NCI-H1436 treated with DMSO at 0.1 percent for 48 hours (cell line): Measurements from ENCODE around the gene CLTB.
"Not testable (repeated sequence)": the region's sequence is repeated elsewhere in the genome, so short reads cannot be mapped to it uniquely, and the experiment has no call there.

Source experiments
- DNase-seq: peaks from one replicate; lab custom pipeline; 2025; lab: John Stamatoyannopoulos, UW

CLTB gene, protein sequence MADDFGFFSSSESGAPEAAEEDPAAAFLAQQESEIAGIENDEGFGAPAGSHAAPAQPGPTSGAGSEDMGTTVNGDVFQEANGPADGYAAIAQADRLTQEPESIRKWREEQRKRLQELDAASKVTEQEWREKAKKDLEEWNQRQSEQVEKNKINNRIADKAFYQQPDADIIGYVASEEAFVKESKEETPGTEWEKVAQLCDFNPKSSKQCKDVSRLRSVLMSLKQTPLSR

DNA sequence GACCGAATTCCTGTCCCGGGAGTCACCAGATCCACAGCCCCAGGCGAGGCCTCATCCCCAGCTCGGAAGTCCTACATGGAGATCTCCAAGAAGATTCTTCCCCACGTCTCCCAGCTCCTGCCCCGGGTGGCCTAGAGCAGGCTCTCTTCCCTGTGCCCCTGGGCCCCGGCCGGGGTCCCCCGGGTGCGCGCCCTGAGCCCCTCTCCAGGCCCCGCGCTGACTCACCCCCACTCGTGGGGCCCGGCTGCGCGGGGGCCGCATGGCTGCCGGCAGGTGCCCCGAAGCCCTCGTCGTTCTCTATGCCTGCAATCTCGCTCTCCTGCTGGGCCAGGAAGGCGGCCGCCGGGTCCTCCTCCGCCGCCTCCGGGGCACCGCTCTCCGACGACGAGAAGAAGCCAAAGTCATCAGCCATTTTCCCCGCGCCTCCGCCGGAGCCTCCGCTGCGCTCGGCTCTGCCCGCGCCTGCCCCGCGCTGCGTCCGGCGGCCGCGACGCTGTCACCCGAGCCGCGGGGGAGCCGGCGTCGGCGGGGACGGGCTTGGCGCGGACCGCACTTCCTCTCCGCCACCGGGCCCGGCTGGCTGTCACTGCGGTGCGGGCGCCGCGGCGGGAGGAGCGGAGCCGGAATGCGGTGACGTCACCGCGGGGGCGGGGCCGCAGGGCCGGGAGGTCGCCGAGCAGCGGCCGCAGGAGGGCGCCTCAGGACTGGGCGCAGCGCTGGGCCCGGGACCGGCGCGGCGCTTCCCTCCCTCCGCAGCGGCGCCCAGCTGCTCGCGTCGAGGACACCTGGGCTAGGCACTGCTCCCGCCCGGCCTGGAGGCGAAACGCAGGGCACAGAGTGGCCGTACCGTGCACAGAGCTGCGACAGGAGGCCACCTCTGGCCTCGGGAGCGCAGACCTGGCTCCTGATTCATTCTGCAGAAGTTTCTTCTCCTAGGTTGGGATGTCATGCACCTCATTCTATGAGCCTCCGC lies at the start of gene CLTB:
TSS of gene CLTB (minus strand) at position 588 of the 973 bp plus-strand sequence. CDS start at position 412, 176 bp downstream.
- no peak for DNase-seq

DNA sequence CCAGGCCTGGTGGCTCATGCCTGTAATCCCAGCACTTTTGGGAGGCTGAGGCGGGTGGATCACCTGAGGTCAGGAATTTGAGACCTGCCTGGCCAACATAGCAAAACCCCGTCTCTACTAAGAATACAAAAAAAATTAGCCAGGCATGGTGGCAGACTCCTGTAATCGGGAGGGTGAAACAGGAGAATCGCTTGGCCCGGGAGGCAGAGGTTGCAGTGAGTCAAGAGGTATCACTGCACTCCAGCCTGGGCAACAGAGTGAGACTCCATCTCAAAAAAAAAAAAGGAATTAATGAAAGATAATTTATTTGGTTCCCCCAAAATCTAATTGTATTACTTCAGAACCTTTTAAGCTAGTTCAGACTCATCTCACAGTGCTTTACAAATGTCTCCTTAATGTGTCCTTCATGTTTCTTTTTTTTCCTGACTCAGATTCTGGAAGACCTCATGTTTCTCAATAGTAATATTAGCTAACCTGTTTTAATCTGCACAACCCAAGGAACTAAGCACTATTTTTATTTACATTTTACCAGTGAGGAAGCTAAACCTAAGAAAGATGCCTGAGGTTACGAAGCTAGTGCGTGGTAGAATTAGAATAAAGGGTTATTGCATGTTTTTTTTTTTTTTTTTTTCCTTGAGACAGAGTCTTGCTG lies 46.9 kb upstream of the CLTB start:
- no peak for DNase-seq

DNA sequence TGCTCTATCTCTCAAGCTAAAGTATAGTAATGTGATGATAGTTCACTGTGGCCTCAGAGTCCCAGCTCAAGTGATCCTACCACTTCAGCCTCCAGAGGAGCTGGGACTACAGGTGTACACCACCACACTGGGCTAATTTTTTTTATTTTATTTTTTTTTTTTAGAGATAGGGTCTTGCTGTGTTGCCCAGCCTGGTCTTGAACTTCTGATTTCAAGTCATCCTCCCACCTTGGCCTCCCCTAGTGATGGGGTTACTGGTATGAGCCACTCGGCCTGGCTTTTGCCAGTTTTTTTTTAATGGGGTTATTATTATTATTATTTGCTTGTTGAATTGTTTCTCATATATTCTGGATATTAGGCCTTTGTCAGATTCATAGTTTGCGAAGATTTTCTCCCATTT lies 45.0 kb upstream of the CLTB start:
- no peak for DNase-seq

DNA sequence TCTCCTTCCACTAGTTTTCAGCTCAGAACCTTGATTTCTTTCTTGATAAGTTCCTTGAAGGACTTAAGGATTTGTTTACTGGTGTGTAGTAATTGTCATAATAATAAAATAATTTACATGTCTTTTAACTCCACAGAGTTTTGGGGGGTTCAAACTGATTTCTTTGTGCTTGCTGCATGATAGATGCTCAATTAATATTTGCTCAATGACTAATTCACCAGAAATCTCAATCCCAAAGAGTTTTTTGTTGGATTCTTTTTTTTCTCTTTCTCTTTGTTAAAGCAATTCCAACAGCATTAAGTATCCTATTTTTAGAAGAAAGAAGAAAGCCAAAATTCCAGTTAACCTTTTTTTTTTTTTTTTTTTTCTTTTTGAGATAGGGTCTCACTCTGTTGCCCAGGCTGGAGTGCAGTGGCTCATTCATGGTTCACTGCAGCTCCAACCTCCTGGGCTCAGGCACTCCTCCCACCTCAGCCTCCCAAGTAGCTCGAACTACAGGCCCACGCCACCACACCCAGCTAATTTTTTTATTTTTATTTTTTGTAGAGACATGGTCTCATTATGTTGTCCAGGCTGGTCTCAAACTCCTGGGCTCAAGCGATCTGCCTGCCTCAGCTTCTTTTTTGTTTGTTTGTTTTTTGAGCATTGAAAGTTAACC lies 42.7 kb upstream of the CLTB start:
- no peak for DNase-seq

DNA sequence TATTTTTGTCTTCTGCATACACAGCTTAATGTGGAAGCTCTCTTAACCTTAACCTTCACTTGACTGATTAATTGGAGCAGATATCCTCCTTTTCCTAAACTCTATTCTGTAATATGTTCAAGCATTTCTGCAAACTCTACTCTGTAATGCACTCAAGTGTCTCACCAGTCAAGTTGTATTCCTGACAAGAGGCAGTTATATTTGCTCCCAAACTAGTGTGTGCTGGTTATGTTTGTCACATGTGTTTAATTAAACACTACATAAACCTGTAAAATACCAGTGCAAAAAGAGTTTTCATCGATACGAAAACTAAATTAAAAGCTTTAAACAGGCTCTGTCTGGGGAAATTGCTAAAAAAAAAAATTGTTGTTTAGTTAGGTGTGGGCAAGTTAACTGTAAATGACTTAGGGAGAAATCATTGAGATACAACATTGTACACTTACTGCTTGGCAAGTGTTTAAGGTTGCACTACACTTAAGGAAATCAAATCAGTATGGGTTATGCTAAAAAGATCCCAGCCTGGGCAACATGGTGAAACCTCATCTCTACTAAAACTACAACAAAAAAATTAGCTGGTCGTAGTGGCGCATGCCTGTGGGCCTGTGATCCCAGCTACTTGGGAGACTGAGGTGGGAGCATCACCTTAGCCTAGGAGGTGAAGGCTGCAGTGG lies 38.5 kb upstream of the CLTB start:
- DNase-seq = no peak

DNA sequence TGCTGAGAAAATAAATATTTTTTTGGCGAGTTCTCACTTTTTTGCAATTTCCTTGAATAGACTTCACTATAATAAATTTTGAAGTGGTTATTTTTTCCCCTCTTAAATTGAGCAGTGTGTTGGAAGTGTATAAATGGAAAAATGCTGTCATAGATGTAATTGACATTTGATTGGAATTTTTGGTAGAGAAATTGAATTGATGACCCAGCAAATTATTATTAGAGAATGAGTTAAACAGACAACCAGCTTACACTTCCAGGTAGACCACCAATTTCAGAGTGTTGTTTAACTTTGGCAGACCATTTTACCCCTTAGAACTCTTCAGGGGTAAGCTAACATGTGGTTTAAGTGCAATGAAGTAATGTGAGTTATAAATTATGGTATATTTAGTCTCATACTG lies 33.7 kb upstream of the CLTB start:
- no peak for DNase-seq

DNA sequence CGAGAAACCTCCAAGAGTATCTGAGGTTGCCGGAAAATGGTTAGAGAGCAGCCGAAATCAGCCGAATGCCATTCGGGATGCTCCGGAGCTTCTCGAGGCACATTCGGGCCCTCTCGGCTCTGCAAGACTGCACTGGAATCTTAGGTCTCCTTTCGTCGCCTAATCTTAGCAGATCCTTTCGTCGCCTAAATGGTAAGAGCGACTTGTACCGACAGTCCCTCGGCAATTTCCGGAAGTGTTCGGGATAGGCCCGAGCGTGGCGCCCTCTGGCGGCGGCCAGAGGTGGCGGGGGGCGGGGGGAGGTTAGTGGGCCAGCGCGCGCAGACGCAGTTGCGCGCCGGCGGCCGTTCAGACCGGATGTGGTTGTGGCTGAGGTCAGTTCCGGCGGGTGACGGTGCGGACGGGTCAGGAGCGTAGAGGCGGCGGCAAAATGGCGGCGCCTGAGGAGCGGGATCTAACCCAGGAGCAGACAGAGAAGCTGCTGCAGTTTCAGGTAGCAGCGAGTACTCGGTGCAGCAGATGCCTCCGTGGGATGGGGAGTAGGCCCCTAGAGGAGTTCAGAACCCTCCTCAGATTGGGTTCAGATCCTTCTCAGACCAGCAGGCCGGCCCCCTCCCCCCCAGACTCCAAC lies 31.8 kb upstream of the CLTB start, which contains the start of gene FAF2:
TSS of gene FAF2 (plus strand) at position 408 of the 631 bp plus-strand sequence. CDS start at position 431, 23 bp downstream.
- peak; percentile 59 for DNase-seq

DNA sequence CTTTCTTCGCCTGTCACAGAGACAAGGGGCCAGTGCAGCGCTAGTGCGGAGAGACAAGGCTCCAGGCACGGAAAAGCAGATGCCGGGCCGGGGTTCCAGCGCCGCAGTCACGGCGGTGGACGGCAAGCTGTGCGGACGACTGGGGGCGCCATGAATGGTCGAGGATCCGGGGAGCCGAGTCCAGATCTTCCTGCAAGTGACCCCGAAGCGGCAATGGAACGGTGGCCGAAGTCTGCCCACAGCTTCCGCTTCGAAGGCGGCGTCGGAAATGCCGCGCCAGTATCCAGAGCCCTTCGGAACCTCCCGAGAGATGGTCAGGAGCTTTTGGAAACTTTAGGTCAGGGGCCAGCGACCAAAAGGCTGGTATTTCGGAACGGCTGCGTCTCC lies 31.2 kb upstream of the CLTB start:
- no peak for DNase-seq

DNA sequence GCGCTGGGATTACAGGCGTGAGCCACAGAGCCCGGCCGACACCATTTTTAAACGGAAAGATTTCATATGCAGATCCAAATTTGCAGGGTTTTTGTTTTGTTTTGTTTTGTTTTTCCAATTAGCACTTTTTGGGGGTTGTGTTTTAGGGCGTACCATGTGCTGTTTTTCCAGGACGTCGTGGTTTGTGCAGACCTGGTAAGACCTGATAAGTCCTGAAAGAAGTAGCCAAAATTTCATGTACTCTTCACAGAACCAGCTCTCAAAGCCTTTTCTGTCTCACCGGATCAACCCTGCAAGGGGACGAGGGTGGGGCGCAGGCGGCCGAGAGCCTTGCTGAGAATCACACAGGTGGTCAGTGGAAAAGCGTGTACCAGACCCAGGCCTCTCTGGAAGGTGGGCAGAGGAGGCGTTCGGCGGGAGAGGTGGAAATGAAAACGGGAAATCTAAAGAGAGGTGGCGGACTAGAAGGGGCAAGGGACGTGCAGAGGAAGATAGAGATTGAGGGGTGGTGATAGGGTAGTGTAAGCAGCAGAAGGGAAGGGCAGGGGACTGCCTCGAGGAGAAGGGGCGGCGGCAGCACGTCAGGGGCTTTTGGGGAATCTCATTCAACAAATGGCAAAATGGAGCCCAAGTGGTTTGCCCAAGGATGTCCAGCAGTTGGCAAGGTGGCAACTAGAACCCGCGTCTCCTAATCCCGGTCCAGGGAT lies 30.7 kb upstream of the CLTB start:
- no peak for DNase-seq

DNA sequence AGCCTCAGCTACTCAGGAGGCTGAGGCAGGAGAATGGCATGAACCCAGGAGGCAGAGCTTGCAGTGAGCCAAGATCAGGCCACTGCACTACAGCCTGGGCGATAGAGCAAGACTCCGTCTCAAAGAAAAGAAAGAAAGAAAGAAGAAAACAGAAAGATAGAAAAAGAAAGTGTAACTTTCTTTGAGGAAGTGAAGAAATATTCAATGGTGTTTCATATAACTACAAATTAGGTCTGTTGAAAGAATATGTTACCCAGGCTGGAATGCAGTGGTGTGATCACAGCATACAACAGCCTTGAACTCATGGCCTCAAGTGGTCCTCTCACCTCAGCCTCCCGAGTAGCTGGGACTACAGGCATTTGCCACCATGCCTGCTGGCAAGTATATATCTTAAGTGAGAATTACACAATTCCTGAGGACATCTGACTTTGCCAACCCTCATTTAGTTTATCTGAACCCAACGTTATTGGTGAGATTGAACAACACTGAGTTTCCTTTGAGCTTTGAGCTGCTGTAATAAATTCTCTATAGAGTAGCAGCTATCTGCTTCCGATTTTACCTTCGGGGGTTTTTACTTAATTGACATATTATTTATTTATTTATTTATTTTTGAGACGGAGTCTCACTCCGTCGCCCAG lies 29.8 kb upstream of the CLTB start:
- no peak for DNase-seq

DNA sequence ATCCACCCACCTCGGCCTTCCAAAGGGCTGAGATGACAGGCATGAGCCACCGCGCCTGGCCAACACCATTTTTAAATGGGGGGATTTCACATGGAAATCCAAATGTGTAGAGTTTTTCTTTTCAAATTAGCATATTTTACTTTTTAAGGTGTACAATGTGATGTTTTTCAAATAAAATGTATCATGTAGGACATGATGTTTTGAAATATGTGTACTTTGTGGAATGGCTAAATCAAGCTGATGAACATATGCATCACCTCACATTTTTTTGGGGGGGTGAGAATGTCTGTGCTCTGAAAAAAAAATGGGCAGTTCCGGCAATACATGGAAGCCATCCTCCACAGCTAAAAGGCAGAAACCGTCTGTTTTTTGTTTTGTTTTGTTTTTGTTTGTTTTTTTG lies 28.4 kb upstream of the CLTB start:
- no peak for DNase-seq

DNA sequence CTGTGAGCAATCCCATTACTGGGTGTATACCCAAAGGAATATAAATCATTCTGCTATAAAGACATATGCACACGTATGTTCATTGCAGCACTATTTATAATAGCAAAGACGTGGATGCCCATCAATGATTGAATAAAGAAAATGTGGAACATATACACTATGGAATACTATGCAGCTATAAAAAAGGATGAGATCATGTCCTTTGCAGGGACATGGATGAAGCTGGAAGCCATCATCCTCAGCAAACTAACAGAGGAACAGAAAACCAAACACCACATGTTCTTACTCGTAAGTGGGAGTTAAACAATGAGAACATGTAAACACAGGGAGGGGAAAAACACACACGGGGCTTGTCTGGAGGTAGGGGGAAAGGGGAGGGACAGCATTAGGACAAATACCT lies 26.6 kb upstream of the CLTB start:
- DNase-seq = not testable (repeated sequence)

DNA sequence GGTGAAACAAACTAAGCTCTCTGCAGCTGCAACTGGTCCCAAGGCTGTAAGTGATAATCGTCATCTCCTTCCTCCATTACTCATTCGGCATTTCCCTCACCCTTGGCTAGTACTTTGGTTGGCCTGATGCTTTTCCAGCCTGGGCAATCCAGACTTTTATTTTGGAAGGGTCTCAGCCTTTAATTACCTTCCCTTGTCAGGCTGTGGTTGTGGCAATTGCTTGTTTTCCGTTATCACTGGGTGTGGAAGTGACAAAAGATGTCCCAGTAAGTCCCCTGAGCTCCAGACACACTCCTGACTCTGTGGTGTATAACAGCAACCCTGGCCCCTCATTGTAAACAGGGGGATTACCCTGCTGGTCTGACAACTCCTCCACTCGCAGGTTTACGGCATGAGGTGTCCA lies 25.6 kb upstream of the CLTB start:
- DNase-seq = no peak

DNA sequence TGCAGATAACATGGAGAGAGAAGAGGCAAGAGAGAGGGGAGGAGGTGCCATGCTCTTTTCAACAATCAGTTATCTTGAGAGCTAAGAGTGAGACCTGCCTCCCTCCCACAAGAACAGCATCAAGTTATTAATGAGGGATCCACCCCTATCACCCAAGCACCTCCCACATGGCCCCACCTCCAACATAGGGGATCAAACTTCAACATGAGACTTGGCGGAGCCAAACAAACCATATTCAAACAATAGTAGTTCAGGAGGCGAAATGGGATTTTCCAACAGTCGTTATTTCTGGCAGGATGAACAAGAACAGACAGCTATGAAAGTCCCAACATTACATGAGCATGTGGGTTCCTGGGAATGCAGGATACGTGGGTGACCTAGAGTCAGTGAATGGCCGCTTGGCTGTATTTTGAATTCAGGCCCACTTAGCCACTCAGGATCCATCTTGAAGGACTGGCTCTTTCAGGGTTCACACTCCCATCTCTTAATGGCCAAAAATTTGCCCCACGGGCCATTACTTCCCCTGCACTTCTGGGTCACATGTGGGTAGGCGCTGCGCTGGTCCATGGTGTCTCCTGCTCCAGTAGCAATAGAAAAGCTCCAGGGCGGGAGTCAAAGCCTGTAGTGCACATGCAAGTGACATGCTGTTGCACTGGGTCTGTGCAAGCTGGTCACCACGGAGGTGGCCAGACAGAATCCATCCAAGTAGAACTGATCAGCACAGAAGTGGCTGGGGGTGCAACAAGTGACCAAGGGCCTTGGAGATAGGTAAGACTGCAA lies 24.8 kb upstream of the CLTB start:
- no peak for DNase-seq

DNA sequence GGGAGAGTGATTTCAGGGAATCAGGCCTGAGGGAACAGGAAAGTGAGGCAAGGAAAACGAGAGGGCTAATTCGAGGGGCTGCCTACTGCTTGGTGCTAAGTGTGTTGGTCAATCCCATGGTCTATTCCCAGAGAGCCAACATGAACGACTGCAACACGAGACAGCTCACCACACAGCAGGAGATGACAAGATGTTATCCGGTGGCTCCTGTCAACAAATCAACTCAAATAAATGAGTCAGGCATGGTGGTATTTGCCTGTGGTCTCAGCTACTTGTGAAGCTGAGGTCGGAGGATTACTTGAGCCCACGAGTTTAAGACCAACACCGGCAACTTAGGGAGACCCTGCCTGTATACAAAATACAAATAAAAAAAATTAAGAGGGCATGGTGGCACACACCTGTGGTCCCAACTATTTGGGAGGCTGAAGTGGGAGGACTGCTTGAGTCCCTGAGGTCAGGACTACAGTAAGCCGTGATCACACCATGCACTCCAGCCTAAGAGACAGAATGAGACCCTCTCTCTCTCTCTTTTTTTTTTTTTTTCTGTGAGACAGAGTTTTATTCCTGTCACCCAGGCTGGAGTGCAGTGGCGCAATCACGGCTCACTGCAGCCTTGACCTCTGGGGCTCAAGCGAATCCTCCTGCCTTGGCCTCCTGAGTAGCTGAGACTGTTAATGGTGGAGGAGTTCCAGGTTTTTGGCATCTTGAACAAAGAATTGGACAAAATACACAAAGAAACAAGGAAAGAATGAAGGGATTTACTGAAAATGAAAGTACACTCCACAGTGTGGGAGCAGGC lies 22.8 kb upstream of the CLTB start:
- DNase-seq = no peak

DNA sequence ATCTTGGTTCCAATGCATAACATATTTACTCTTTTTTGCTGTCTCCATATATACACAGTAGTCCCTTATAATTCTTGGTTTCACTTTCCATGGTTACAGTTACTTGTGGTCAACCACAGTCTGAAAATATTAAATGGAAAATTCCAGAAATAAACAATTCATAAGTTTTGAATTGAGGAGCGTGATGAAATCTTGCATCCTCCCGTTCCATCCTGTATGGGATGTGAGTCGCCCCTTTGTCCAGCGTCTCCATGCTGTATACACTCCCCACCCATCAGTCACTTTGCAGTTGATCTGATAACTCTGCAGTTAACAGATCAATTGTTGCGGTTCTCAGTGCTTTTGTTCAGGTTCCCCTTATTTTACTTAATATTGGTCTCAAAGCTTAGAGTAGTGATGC lies 20.3 kb upstream of the CLTB start:
- DNase-seq = no peak

DNA sequence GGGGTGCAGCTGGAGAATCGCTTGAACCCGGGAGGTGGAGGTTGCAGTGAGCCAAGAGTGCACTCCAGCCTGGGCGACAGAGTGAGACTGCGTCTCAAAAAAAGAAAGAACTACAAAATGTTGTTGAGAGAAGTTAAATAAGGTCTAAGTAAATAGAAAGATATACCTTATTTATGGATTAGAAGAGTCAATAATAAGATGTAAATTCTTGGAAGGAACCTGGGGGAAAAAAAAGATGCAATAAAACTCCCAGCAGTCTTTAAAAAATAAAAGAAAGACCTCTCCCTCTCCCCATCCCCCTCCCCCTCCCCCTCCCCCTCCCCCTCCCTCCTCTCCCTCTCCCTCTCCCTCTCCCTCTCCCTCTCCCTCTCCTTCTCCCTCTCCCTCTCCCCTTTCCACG lies 16.4 kb upstream of the CLTB start:
- DNase-seq = no peak

DNA sequence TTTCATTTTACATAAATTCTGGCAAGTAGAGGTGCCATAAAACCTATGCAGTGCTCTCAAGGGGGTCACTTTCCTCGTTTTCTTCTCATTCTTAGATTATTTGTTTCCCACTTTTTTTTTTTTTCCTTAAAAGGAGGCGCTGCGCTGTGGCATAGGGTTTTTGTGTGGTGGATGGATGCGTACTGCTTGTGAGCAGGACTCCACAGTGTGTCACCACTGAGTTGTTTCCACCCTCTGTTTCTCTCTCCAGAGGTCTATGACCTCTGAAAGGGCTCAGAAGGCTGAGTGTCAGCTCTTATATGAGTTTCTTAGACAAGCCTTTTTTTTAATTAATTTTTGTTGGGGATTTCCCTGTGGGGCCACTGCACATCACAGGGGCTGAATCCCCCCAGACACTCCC lies 13.6 kb upstream of the CLTB start:
- no peak for DNase-seq
